Renal cortical epithelial cell (primary cell): ENCODE data around the gene CCDC57. TPM values are rescaled to one million over a fixed set of nuclear protein-coding genes. Genes with fewer than 3 reads are reported as not detected.

Source experiments
- DNase-seq: peaks from one replicate; pipeline ENCODE4 v3.0.0-alpha.2; 2011; ENCODE audit warnings: low read depth
- total RNA-seq: library from RNA; depleted of rRNA; stranded (reverse); fragments of >200 nt; gene quantifications from 2 replicates; pipeline ENCODE4 v1.2.3, GENCODE V29; 2014

CCDC57 gene
- total RNA-seq, 1 donor from 2014 or later: 28.2 TPM

- DNase-seq: no peak
Measured at GRCh38 chr17:82107341-82107860, 105.2 kb downstream of the CCDC57 start.

GRCh38 chr17:82106688-82107305 is 105.8 kb downstream of the CCDC57 start:
- no peak for DNase-seq

- DNase-seq: peak; percentile 30
Measured at GRCh38 chr17:82105882-82106687, 106.6 kb downstream of the CCDC57 start.

- no peak for DNase-seq
Measured at GRCh38 chr17:82105417-82105881, 107.2 kb downstream of the CCDC57 start.

- DNase-seq: no peak
Measured at GRCh38 chr17:82104797-82105416, 107.7 kb downstream of the CCDC57 start.

GRCh38 chr17:82103553-82104451 is 108.8 kb downstream of the CCDC57 start:
- DNase-seq: peak; percentile 56

GRCh38 chr17:82101767-82102679 is 110.6 kb downstream of the CCDC57 start:
- peak; percentile 39 for DNase-seq

- DNase-seq: no peak
Measured at GRCh38 chr17:82101301-82101715, 111.3 kb downstream of the CCDC57 start.

GRCh38 chr17:82100502-82101298 is 111.9 kb downstream of the CCDC57 start:
- DNase-seq: no peak

GRCh38 chr17:82098939-82099763 is 113.5 kb downstream of the CCDC57 start:
- DNase-seq: no peak

- peak; percentile 73 for DNase-seq
Measured at GRCh38 chr17:82098169-82098938, 114.3 kb downstream of the CCDC57 start, which contains the start of gene FASN. TSS of gene FASN (minus strand) at chr17:82098236. CDS start at chr17:82096445, 1,791 bp downstream.

GRCh38 chr17:82097919-82098168 is 114.8 kb downstream of the CCDC57 start:
- DNase-seq: no peak

GRCh38 chr17:82097184-82097918 is 115.3 kb downstream of the CCDC57 start:
- peak; percentile 13 for DNase-seq

GRCh38 chr17:82096709-82097183 is 115.9 kb downstream of the CCDC57 start:
- no peak for DNase-seq

GRCh38 chr17:82095777-82096708 is 116.6 kb downstream of the CCDC57 start:
- DNase-seq: no peak
